H9 (cell line): ENCODE data around the gene CEP41. TPM values are rescaled to one million over a fixed set of nuclear protein-coding genes. Genes with fewer than 3 reads are reported as not detected.

Source experiments
- DNase-seq: peaks from one replicate; pipeline ENCODE4 v3.0.0-alpha.2; 2017
- H2AFZ ChIP-seq: one replicate; pipeline ENCODE4 v1.6.1; 2013; ENCODE audit warnings: mild to moderate bottlenecking, low read length, control low read depth, moderate library complexity
- H2AK5ac ChIP-seq: 2 replicates; pipeline ENCODE4 v1.6.1; 2013; ENCODE audit warnings: low read length, control low read depth, mixed read lengths; ENCODE audit not compliant: insufficient read length
- H2BK120ac ChIP-seq: one replicate; pipeline ENCODE4 v1.6.1; 2013; ENCODE audit warnings: low read depth, mild to moderate bottlenecking, low read length, control low read depth, inconsistent platforms; ENCODE audit not compliant: poor library complexity, severe bottlenecking
- H2BK12ac ChIP-seq: 2 replicates; pipeline ENCODE4 v1.6.1; 2013; ENCODE audit warnings: low read length, control low read depth, mixed read lengths, low read depth; ENCODE audit not compliant: insufficient read length
- H2BK15ac ChIP-seq: 2 replicates; pipeline ENCODE4 v1.6.1; 2013; ENCODE audit warnings: low read depth, low read length, control low read depth
- H2BK20ac ChIP-seq: one replicate; pipeline ENCODE4 v1.6.1; 2013; ENCODE audit warnings: low read depth, mild to moderate bottlenecking, low read length, control low read depth, inconsistent platforms; ENCODE audit not compliant: poor library complexity, severe bottlenecking
- H2BK5ac ChIP-seq: 2 replicates; pipeline ENCODE4 v1.6.1; 2013; ENCODE audit warnings: low read length, control low read depth, mixed read lengths; ENCODE audit not compliant: insufficient read length
- H3K14ac ChIP-seq: 2 replicates; pipeline ENCODE4 v1.6.1; 2013; ENCODE audit warnings: low read length, control low read depth; ENCODE audit not compliant: insufficient read depth
- H3K18ac ChIP-seq: 2 replicates; pipeline ENCODE4 v1.6.1; 2013; ENCODE audit warnings: low read depth, mild to moderate bottlenecking, mixed read lengths, low read length, control low read depth; ENCODE audit not compliant: insufficient read length
- H3K23ac ChIP-seq: 2 replicates; pipeline ENCODE4 v1.6.1; 2013; ENCODE audit warnings: low read length, control low read depth, mixed read lengths, low read depth; ENCODE audit not compliant: insufficient read length
- H3K23me2 ChIP-seq: 2 replicates; pipeline ENCODE4 v1.6.1; 2013; ENCODE audit warnings: low read depth, mild to moderate bottlenecking, mixed read lengths, low read length, control low read depth; ENCODE audit not compliant: insufficient read length, poor library complexity, severe bottlenecking
- H3K27ac ChIP-seq: 2 replicates; pipeline ENCODE4 v1.5.1; 2013; ENCODE audit warnings: low read length, control low read depth, mixed read lengths, low read depth; ENCODE audit not compliant: insufficient read length
- H3K27me3 ChIP-seq: 2 replicates; pipeline ENCODE4 v1.6.1; 2013; ENCODE audit warnings: low read length, control low read depth, inconsistent platforms; ENCODE audit not compliant: insufficient read depth
- H3K4ac ChIP-seq: 2 replicates; pipeline ENCODE4 v1.6.1; 2013; ENCODE audit warnings: low read depth, mild to moderate bottlenecking, control low read depth, inconsistent platforms, low read length, moderate library complexity
- H3K4me1 ChIP-seq: 2 replicates; pipeline ENCODE4 v1.6.1; 2013; ENCODE audit warnings: low read length, control low read depth, inconsistent platforms; ENCODE audit not compliant: insufficient read depth
- H3K4me2 ChIP-seq: 2 replicates; pipeline ENCODE4 v1.6.1; 2013; ENCODE audit warnings: low read length, control low read depth, mixed read lengths; ENCODE audit not compliant: insufficient read length, insufficient read depth
- H3K56ac ChIP-seq: 2 replicates; pipeline ENCODE4 v1.6.1; 2013; ENCODE audit warnings: low read depth, mild to moderate bottlenecking, mixed read lengths, low read length, control low read depth; ENCODE audit not compliant: insufficient read length
- H3K79me1 ChIP-seq: 2 replicates; pipeline ENCODE4 v1.6.1; 2013; ENCODE audit warnings: low read depth, mild to moderate bottlenecking, moderate library complexity, low read length, control low read depth, inconsistent platforms; ENCODE audit not compliant: insufficient read depth, poor library complexity, severe bottlenecking
- H3K79me2 ChIP-seq: 2 replicates; pipeline ENCODE4 v1.6.1; 2013; ENCODE audit warnings: low read length, control low read depth, inconsistent platforms; ENCODE audit not compliant: insufficient read depth
- H3K9ac ChIP-seq: 2 replicates; pipeline ENCODE4 v1.6.1; 2013; ENCODE audit warnings: low read length, control low read depth, mixed read lengths; ENCODE audit not compliant: insufficient read length; ENCODE audit errors: extremely low read depth
- H3K9me3 ChIP-seq: one replicate; pipeline ENCODE4 v1.6.1; 2013; ENCODE audit warnings: low read depth, low read length, inconsistent platforms; ENCODE audit not compliant: control insufficient read depth
- H3T11ph ChIP-seq: one replicate; pipeline ENCODE4 v1.6.1; 2013; ENCODE audit warnings: mild to moderate bottlenecking, low read length, control low read depth, inconsistent platforms
- H4K20me1 ChIP-seq: one replicate; pipeline ENCODE4 v1.6.1; 2013; ENCODE audit not compliant: control insufficient read depth, insufficient read length, insufficient read depth
- H4K5ac ChIP-seq: 2 replicates; pipeline ENCODE4 v1.6.1; 2013; ENCODE audit warnings: low read depth, mild to moderate bottlenecking, mixed read lengths, low read length, control low read depth; ENCODE audit not compliant: insufficient read length
- H4K8ac ChIP-seq: replicated peaks from 2 replicates; pipeline ENCODE4 v1.6.1; 2013; ENCODE audit warnings: low read length, control low read depth, mixed read lengths, low read depth; ENCODE audit not compliant: insufficient read length
- H4K91ac ChIP-seq: 2 replicates; pipeline ENCODE4 v1.6.1; 2013; ENCODE audit warnings: low read depth, mild to moderate bottlenecking, moderate library complexity, mixed read lengths, low read length, control low read depth; ENCODE audit not compliant: insufficient read length
- H3K27ac Mint-ChIP-seq, 3 experiments: 2 replicates in 2 of 3; 3 replicates in 1 of 3; pipeline ENCODE4 v1.8.0; 2020 to 2021; ENCODE audit warnings: mixed read lengths in 3 of 3, mild to moderate bottlenecking in 1 of 3, moderate library complexity in 1 of 3
- H3K27me3 Mint-ChIP-seq: 2 replicates; pipeline ENCODE4 v1.8.0; 2021; ENCODE audit warnings: low read depth, mild to moderate bottlenecking, moderate library complexity, mixed read lengths
- H3K36me3 Mint-ChIP-seq, 3 experiments: 2 replicates in 2 of 3; 3 replicates in 1 of 3; pipeline ENCODE4 v1.8.0; 2020 to 2021; ENCODE audit warnings: low read depth in 3 of 3, mixed read lengths in 3 of 3; ENCODE audit not compliant: insufficient read depth in 1 of 3
- H3K4me1 Mint-ChIP-seq, 2 experiments: 2 replicates each; pipeline ENCODE4 v1.8.0; 2020; ENCODE audit warnings: mixed read lengths in 2 of 2
- H3K4me3 Mint-ChIP-seq, 2 experiments: 2 replicates in 1 of 2; 3 replicates in 1 of 2; pipeline ENCODE4 v1.8.0; 2020 to 2021; ENCODE audit warnings: mild to moderate bottlenecking in 2 of 2, mixed read lengths in 2 of 2, moderate library complexity in 1 of 2
- H3K9me3 Mint-ChIP-seq, 2 experiments: 2 replicates in 1 of 2; 3 replicates in 1 of 2; pipeline ENCODE4 v1.8.0; 2020; ENCODE audit warnings: mild to moderate bottlenecking in 2 of 2, mixed read lengths in 2 of 2, moderate library complexity in 1 of 2
- CTCF ChIP-seq: fragments of 200-600 bp; sonication (generic); conservative IDR thresholded peaks from 3 replicates; pipeline ENCODE4 v1.8.0; 2021; ENCODE audit warnings: antibody characterized with exemption, mild to moderate bottlenecking
- WGBS: extraction: QIAGEN DNeasy Blood & Tissue Kit; methylation state at CpG from one replicate; pipeline ENCODE4 v1.1.7; 2013; ENCODE audit warnings: missing lambda C conversion rate, low lambda C conversion rate, mixed read lengths; ENCODE audit not compliant: insufficient read length; ENCODE audit errors: extremely low coverage; 5-methylcytosine and 5-hydroxymethylcytosine counted together
- total RNA-seq: library from RNA; stranded (reverse); gene quantifications from 2 replicates; pipeline ENCODE4 v1.2.1, GENCODE V29; 2021

Gene CEP41
- total RNA-seq, 1 experiment from 2014 or later: 9.7 TPM

DNA sequence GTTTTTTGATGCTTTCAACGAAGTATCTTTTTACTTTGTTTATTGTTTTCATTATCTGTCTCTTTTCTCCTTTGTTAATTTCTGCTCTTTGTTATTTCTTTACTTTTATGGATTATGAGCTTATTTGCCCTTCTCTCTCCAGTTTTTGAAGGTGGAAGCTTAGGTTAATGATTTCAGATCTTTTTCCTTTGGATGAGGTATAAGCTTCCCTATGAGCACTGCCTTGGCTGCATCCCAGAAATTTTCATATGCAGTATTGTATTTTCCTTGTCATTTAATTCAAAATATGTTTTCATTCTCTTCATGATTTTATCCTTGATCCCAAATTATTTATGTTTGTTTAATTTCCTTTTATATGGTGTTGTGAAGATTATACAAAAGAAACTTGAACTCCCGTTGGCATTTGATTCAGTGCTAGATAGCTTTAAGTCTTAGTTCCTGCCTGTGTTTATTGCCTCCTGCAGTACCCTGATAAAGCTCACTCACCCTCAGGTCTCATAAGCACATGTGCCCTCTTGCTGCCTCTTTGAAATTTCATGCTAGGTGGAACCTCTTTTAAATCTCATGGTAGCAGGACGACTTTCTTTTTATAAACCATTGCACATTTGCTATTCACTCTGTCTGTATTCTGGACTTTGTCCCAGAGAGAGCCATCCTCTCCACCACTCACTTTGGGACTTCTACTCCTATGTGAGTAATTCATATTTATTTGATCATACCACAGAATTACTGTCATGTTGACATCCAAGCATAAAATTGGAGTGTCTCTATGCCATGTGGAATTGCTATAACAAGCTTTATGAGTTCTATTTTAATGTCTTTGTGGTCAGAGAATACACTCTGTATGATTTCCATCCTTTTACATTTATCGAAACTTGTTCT lies 23.0 kb upstream of the CEP41 start:
- no peak overlapping the region for H3K23ac ChIP-seq
- H3K27me3 Mint-ChIP-seq: peaks cover 4% of the 10 kb centered on the region; the same call in 1 of the 2 replicates
- H4K20me1 ChIP-seq: no peaks in the 10 kb centered on the region
- H2BK120ac ChIP-seq: no peak overlapping the region
- H4K8ac ChIP-seq: no peak overlapping the region
- H3K9me3 ChIP-seq: no peaks in the 10 kb centered on the region
- no peak overlapping the region for H3K27ac Mint-ChIP-seq
- no peak overlapping the region for H3K9ac ChIP-seq
- H3T11ph ChIP-seq: no peak overlapping the region
- H3K4me1 Mint-ChIP-seq: no peaks in the 10 kb centered on the region
- no peak overlapping the region for H3K4me3 Mint-ChIP-seq
- DNase-seq: no peak
- no peak overlapping the region for H2BK5ac ChIP-seq
- no peak overlapping the region for H2BK20ac ChIP-seq
- no CpG with 5 or more reads among the region's 4 CpGs for WGBS
- peaks cover 0 to 7% (median 4%) of the 10 kb centered on the region in 3 experiments; a peak in 5 of 7 replicates for H3K36me3 Mint-ChIP-seq
- no peaks in the 10 kb centered on the region for H3K79me2 ChIP-seq
- H3K18ac ChIP-seq: no peak overlapping the region
- H4K91ac ChIP-seq: no peak overlapping the region
- H3K56ac ChIP-seq: no peak overlapping the region
- no peak overlapping the region for H4K5ac ChIP-seq
- H3K4me2 ChIP-seq: no peak overlapping the region
- no peaks in the 10 kb centered on the region for H3K4me1 ChIP-seq
- H3K27me3 ChIP-seq: no peaks in the 10 kb centered on the region
- TF ChIP-seq CTCF: no peak
- no peak overlapping the region for H2AK5ac ChIP-seq
- H2BK15ac ChIP-seq: no peak overlapping the region
- H3K4ac ChIP-seq: no peak overlapping the region
- H3K9me3 Mint-ChIP-seq: peaks cover 11% of the 10 kb centered on the region in 2 experiments
- no peaks in the 10 kb centered on the region for H3K23me2 ChIP-seq
- H2BK12ac ChIP-seq: no peak overlapping the region
- H3K79me1 ChIP-seq: no peaks in the 10 kb centered on the region
- H3K14ac ChIP-seq: no peak overlapping the region
- no peak overlapping the region for H2AFZ ChIP-seq
- H3K27ac ChIP-seq: no peak overlapping the region
